ENCODE measurements around the gene PLA2G4F. TPM values are rescaled to one million over a fixed set of nuclear protein-coding genes. Genes with fewer than 3 reads are reported as not detected.

PLA2G4F gene
- total RNA-seq, 1 experiment from 2014 or later = not detected

GRCh38 chr15:42108806-42109205, 47.6 kb downstream of the PLA2G4F start:
- no peak overlapping the region for H3K4me2 ChIP-seq (ENCODE audit: insufficient read depth, insufficient read length, low read length)
- no peak for TF ChIP-seq CTCF (conservative IDR thresholded peaks at IDR 0.05)
- no peak overlapping the region for H4K91ac ChIP-seq (ENCODE audit: insufficient read length, low read depth, low read length)
- H2BK120ac ChIP-seq (ENCODE audit: low read depth, low read length, poor library complexity, severe bottlenecking) = no peak overlapping the region
- H3K23ac ChIP-seq (ENCODE audit: insufficient read length, low read depth, low read length) = no peak overlapping the region
- H3K14ac ChIP-seq (ENCODE audit: insufficient read depth, low read length) = no peak overlapping the region
- H2BK5ac ChIP-seq (ENCODE audit: insufficient read length, low read length) = no peak overlapping the region
- no peaks in the 10 kb centered on the region for H3K23me2 ChIP-seq (ENCODE audit: insufficient read length, low read depth, low read length, poor library complexity, severe bottlenecking)
- Mint-ChIP-seq H3K27ac (no peak overlapping the region), H3K9me3 (no peaks in the 10 kb centered on the region), H3K4me1 (no peaks in the 10 kb centered on the region), H3K27me3 (ENCODE audit: low read depth) (peaks cover 4% of the 10 kb centered on the region), H3K36me3 (ENCODE audit: insufficient read depth in 1 of 3, low read depth in 3 of 3) (no peaks in the 10 kb centered on the region), H3K4me3 (no peak overlapping the region)
- H3K79me1 ChIP-seq (ENCODE audit: insufficient read depth, low read depth, low read length, poor library complexity, severe bottlenecking) = no peaks in the 10 kb centered on the region
- H2BK12ac ChIP-seq (ENCODE audit: insufficient read length, low read depth, low read length) = no peak overlapping the region
- DNase-seq = no peak
- WGBS (ENCODE audit: extremely low coverage, insufficient read length, low lambda C conversion rate) = no CpG with 5 or more reads among the region's 3 CpGs
- H3K4ac ChIP-seq (ENCODE audit: low read depth, low read length) = no peak overlapping the region
- H3K27me3 ChIP-seq (ENCODE audit: insufficient read depth, low read length) = no peaks in the 10 kb centered on the region; the same call in 1 of the 2 replicates
- H2BK15ac ChIP-seq (ENCODE audit: low read depth, low read length) = no peak overlapping the region
- H3K56ac ChIP-seq (ENCODE audit: insufficient read length, low read depth, low read length) = no peak overlapping the region
- no peaks in the 10 kb centered on the region for H3K9me3 ChIP-seq (ENCODE audit: control insufficient read depth, low read depth, low read length)
- H4K8ac ChIP-seq (replicated peaks; ENCODE audit: insufficient read length, low read depth, low read length) = no peak overlapping the region
- no peak overlapping the region for H3K27ac ChIP-seq (ENCODE audit: insufficient read length, low read depth, low read length)
- H3K4me1 ChIP-seq (ENCODE audit: insufficient read depth, low read length) = no peaks in the 10 kb centered on the region
- no peak overlapping the region for H2BK20ac ChIP-seq (ENCODE audit: low read depth, low read length, poor library complexity, severe bottlenecking)
- H2AK5ac ChIP-seq (ENCODE audit: insufficient read length, low read length) = no peak overlapping the region
- H2AFZ ChIP-seq (ENCODE audit: low read length) = no peak overlapping the region
- H4K5ac ChIP-seq (ENCODE audit: insufficient read length, low read depth, low read length) = no peak overlapping the region
- no peak overlapping the region for H3K9ac ChIP-seq (ENCODE audit: extremely low read depth, insufficient read length, low read length)
- no peaks in the 10 kb centered on the region for H3K79me2 ChIP-seq (ENCODE audit: insufficient read depth, low read length)
- no peak overlapping the region for H3K18ac ChIP-seq (ENCODE audit: insufficient read length, low read depth, low read length)
- no peaks in the 10 kb centered on the region for H4K20me1 ChIP-seq (ENCODE audit: control insufficient read depth, insufficient read depth, insufficient read length)
- no peak overlapping the region for H3T11ph ChIP-seq (ENCODE audit: low read length)
